GM12878 (cell line): ENCODE data around the gene INSIG1. TPM values are rescaled to one million over a fixed set of nuclear protein-coding genes. Genes with fewer than 3 reads are reported as not detected.

Experiments used
- BHLHE40 ChIP-seq, 2 experiments: fragments of 450-650 bp in 1 of 2; IDR thresholded peaks; 2 replicates each; pipeline ENCODE4 v1.6.1; 2011 to 2017; ENCODE audit warnings: low read depth in 2 of 2, borderline replicate concordance in 1 of 2, improper control_type of control experiment in 1 of 2, low read length in 1 of 2, mild to moderate bottlenecking in 1 of 2
- CEBPZ ChIP-seq: fragments of 150-350 bp; IDR thresholded peaks from 2 replicates; pipeline ENCODE4 v1.6.1; 2016; ENCODE audit warnings: low read depth, low read length
- DPF2 ChIP-seq: fragments of 450-650 bp; IDR thresholded peaks from 2 replicates; pipeline ENCODE4 v1.6.1; 2017; ENCODE audit warnings: mild to moderate bottlenecking
- E4F1 ChIP-seq: fragments of 450-650 bp; IDR thresholded peaks from 2 replicates; pipeline ENCODE4 v1.6.1; 2018; ENCODE audit warnings: borderline replicate concordance, mild to moderate bottlenecking; ENCODE audit not compliant: partially characterized antibody
- EP300 ChIP-seq, 2 experiments: fragments of 150-350 bp in 1 of 2; IDR thresholded peaks; 2 replicates each; pipeline ENCODE4 v1.6.1; 2011 to 2012; ENCODE audit warnings: low read depth in 2 of 2, low read length in 2 of 2, borderline replicate concordance in 1 of 2, improper control_type of control experiment in 1 of 2, inconsistent platforms in 1 of 2; ENCODE audit not compliant: control insufficient read depth in 1 of 2
- ETV6 ChIP-seq, 2 experiments: fragments of 450-650 bp in 1 of 2; IDR thresholded peaks in 1 of 2; conservative IDR thresholded peaks in 1 of 2; 2 replicates each; pipeline ENCODE4 v1.6.1; 2014; ENCODE audit warnings: antibody characterized with exemption in 1 of 2, borderline replicate concordance in 1 of 2, low read depth in 1 of 2, mild to moderate bottlenecking in 1 of 2, moderate library complexity in 1 of 2
- HDGF ChIP-seq: fragments of 450-650 bp; IDR thresholded peaks from 2 replicates; pipeline ENCODE4 v1.6.1; 2016; ENCODE audit warnings: antibody characterized with exemption
- JUNB ChIP-seq: IDR thresholded peaks from 2 replicates; pipeline ENCODE4 v1.6.1; 2016; ENCODE audit warnings: antibody characterized with exemption, mild to moderate bottlenecking
- JUND ChIP-seq: IDR thresholded peaks from 2 replicates; pipeline ENCODE4 v1.6.1; 2012; ENCODE audit warnings: low read depth, mild to moderate bottlenecking, low read length, improper control_type of control experiment, moderate library complexity
- MLLT1 ChIP-seq: fragments of 450-650 bp; IDR thresholded peaks from 2 replicates; pipeline ENCODE4 v1.6.1; 2016; ENCODE audit warnings: mild to moderate bottlenecking
- NFXL1 ChIP-seq: fragments of 450-650 bp; IDR thresholded peaks from 2 replicates; pipeline ENCODE4 v1.6.1; 2017; ENCODE audit warnings: antibody characterized with exemption, mild to moderate bottlenecking, borderline replicate concordance
- POLR2AphosphoS2 ChIP-seq: IDR thresholded peaks from 2 replicates; pipeline ENCODE4 v1.6.1; 2011; ENCODE audit warnings: low read depth, mild to moderate bottlenecking, low read length, improper control_type of control experiment, moderate library complexity
- RCOR1 ChIP-seq: conservative IDR thresholded peaks from 2 replicates; pipeline ENCODE4 v1.6.1; 2012; ENCODE audit warnings: low read depth, low read length, improper control_type of control experiment
- RUNX3 ChIP-seq: IDR thresholded peaks from 2 replicates; pipeline ENCODE4 v1.6.1; 2012; ENCODE audit warnings: low read length, inconsistent platforms
- SRF ChIP-seq, 2 experiments: IDR thresholded peaks; 2 replicates each; pipeline ENCODE4 v1.6.1; 2011; ENCODE audit warnings: low read depth in 2 of 2, low read length in 2 of 2, mild to moderate bottlenecking in 1 of 2, moderate library complexity in 1 of 2
- STAT1 ChIP-seq: fragments of 450-650 bp; conservative IDR thresholded peaks from 2 replicates; pipeline ENCODE4 v1.6.1; 2014; ENCODE audit warnings: antibody characterized with exemption, mild to moderate bottlenecking
- TCF3 ChIP-seq: IDR thresholded peaks from 2 replicates; pipeline ENCODE4 v1.6.1; 2012; ENCODE audit warnings: low read depth, mild to moderate bottlenecking, low read length, borderline replicate concordance; ENCODE audit not compliant: insufficient read depth
- YY1 ChIP-seq: IDR thresholded peaks from 2 replicates; pipeline ENCODE4 v1.6.1; 2011; ENCODE audit warnings: low read depth, mild to moderate bottlenecking, low read length
- ZNF207 ChIP-seq: fragments of 450-650 bp; IDR thresholded peaks from 2 replicates; pipeline ENCODE4 v1.6.1; 2014; ENCODE audit warnings: antibody characterized with exemption, mild to moderate bottlenecking, borderline replicate concordance
- ZNF622 ChIP-seq: fragments of 450-650 bp; IDR thresholded peaks from 2 replicates; pipeline ENCODE4 v1.6.1; 2017; ENCODE audit warnings: mild to moderate bottlenecking, inconsistent platforms
- ZSCAN29 ChIP-seq: fragments of 450-650 bp; IDR thresholded peaks from 2 replicates; pipeline ENCODE4 v1.6.1; 2017; ENCODE audit warnings: mild to moderate bottlenecking, moderate library complexity
- polyA plus RNA-seq, 11 experiments: library from polyadenylated mRNA; depleted of rRNA in 4 of 11; unstranded in 6 of 11; stranded (reverse) in 5 of 11; fragments of >200 nt; fragmentation: Nextera tagmentation in 4 of 11; fragmentation: Illumina TruSeq in 1 of 11; extraction: Ambion mirVana in 4 of 11; extraction: Trizol in 1 of 11; gene quantifications; 1 replicate in 1 of 11; 2 replicates in 10 of 11; pipeline versions ENCODE4 v1.2.1 to v1.2.3, GENCODE V29; 2011 to 2016; ENCODE audit warnings: inconsistent platforms in 2 of 11, missing spikeins in 2 of 11, low read depth in 1 of 11
- total RNA-seq, 4 experiments: library from RNA; depleted of rRNA in 3 of 4; stranded (reverse); fragments of >200 nt in 3 of 4; fragmentation: Illumina TruSeq in 1 of 4; extraction: Trizol in 1 of 4; gene quantifications; 2 replicates each; pipeline versions ENCODE4 v1.2.1 to v1.2.3, GENCODE V29; 2013 to 2021

Gene INSIG1
- total and polyA plus RNA-seq, 10 of the 15 experiments (the other 5 are each of a cell fraction or from before 2014, with no cell fraction given): 29.6 to 168 (median 91.1) TPM

- TF ChIP-seq NFXL1: no peak
- TF ChIP-seq STAT1: no peak
- TF ChIP-seq ZSCAN29: no peak
- TF ChIP-seq RCOR1: no peak
- TF ChIP-seq BHLHE40 (IDR thresholded peaks at IDR 0.05; ENCODE audit: borderline replicate concordance in 1 of 2, low read depth in 2 of 2, low read length in 1 of 2): peak in 1 of 2 experiments; percentile 40; a peak in 1 of 4 replicates
- TF ChIP-seq EP300 (IDR thresholded peaks at IDR 0.05; ENCODE audit: borderline replicate concordance in 1 of 2, control insufficient read depth in 1 of 2, low read depth in 2 of 2, low read length in 2 of 2): peak; percentile 68 to 72; a peak in 3 of 4 replicates
- TF ChIP-seq ZNF207: no peak
- no peak for TF ChIP-seq YY1
- TF ChIP-seq ETV6 (conservative IDR thresholded peaks at IDR 0.05 in 1 of 2, IDR thresholded peaks at IDR 0.05 in 1 of 2; ENCODE audit: borderline replicate concordance in 1 of 2, low read depth in 1 of 2): 0 out of 4 replicates have a peak, but pooled peaks of 1 of the 2 experiments have one; percentile 13
- TF ChIP-seq DPF2: no peak
- no peak for TF ChIP-seq SRF (IDR thresholded peaks at IDR 0.05; ENCODE audit: low read depth in 2 of 2, low read length in 2 of 2)
- no peak for TF ChIP-seq JUNB
- TF ChIP-seq HDGF: no peak
- peak; percentile 47; the same call in 1 of the 2 replicates for TF ChIP-seq MLLT1
- no peak for TF ChIP-seq POLR2AphosphoS2
- no peak for TF ChIP-seq E4F1
- no peak for TF ChIP-seq CEBPZ
- TF ChIP-seq JUND: no peak
- peak; percentile 93 for TF ChIP-seq RUNX3
- no peak for TF ChIP-seq TCF3
- no peak for TF ChIP-seq ZNF622
These were observed 14.0 kb upstream of the INSIG1 start (continued) for GRCh38 chr7:155283565-155284194.
